ENCODE results near the gene BTNL3.
A peak's percentile ranks its signal among the peaks of the same experiment; 100 is the strongest.

Gene BTNL3

DNA sequence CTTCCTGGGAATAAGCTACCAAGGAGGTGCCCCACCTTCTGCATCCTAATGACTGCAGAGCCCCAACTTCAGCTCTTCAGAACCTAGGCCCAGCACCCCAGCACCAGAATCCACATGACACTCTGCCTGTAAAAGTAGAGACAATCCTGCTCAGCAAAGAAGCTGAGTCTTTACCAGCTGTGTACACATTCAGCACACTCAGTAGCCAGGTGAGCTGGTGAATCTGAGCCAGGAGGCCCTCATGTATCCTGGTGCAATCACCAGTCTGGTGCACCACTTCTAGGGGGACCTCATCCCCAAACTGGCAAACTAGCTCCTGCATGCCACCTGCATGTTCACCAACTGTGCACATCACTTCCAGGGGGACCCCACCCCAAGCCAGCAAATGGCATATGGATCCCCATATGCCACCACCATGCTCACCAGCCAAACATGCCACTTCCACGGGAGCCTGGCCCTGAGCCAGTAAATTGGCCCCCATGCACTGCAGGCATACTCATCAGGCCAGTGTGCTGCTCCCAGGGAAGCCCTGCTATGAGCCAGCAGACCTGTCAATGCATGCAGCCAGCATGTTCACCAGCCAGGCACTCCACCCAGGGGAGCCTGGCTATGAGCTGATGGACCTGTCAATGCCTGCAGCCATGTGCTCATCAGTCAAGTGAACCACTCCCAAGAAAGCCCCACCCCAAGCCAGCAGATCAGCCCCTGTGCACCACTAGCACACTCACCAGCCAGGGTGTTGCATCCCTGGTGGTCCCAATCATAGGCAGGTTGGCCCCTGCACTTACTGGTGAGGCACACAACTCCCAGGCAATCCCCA, 35.8 kb downstream of the BTNL3 start:
- H3K9me3 ChIP-seq (ENCODE audit: control insufficient read depth, insufficient read depth, low read length) = peaks cover 37% of the 10 kb centered on the region
- no peak overlapping the region for H3K4me3 ChIP-seq (ENCODE audit: low read depth, low read length)
- H3K36me3 ChIP-seq (ENCODE audit: control insufficient read depth, insufficient read depth, low read length) = no peaks in the 10 kb centered on the region
- H3K27ac ChIP-seq (ENCODE audit: low read depth, low read length) = no peak overlapping the region
- H3K27me3 ChIP-seq (ENCODE audit: control insufficient read depth, insufficient read depth, low read length) = no peaks in the 10 kb centered on the region
- H3K9ac ChIP-seq (ENCODE audit: low read depth, low read length) = no peak overlapping the region
- H3K4me1 ChIP-seq (ENCODE audit: control insufficient read depth, insufficient read depth, low read length) = no peaks in the 10 kb centered on the region

GRCh38 chr5:181027452-181028031, 38.9 kb downstream of the BTNL3 start:
- Histone ChIP-seq H3K9me3 (ENCODE audit: control insufficient read depth, insufficient read depth, low read length) (peaks cover 15% of the 10 kb centered on the region; the same call in 1 of the 2 replicates), H3K4me3 (ENCODE audit: low read depth, low read length) (peak overlapping the region; percentile 48; the same call in 1 of the 2 replicates), H3K36me3 (ENCODE audit: control insufficient read depth, insufficient read depth, low read length) (no peaks in the 10 kb centered on the region), H3K9ac (ENCODE audit: low read depth, low read length) (no peak overlapping the region), H3K27ac (ENCODE audit: low read depth, low read length) (no peak overlapping the region), H3K4me1 (ENCODE audit: control insufficient read depth, insufficient read depth, low read length) (no peaks in the 10 kb centered on the region), H3K27me3 (ENCODE audit: control insufficient read depth, insufficient read depth, low read length) (no peaks in the 10 kb centered on the region)

DNA sequence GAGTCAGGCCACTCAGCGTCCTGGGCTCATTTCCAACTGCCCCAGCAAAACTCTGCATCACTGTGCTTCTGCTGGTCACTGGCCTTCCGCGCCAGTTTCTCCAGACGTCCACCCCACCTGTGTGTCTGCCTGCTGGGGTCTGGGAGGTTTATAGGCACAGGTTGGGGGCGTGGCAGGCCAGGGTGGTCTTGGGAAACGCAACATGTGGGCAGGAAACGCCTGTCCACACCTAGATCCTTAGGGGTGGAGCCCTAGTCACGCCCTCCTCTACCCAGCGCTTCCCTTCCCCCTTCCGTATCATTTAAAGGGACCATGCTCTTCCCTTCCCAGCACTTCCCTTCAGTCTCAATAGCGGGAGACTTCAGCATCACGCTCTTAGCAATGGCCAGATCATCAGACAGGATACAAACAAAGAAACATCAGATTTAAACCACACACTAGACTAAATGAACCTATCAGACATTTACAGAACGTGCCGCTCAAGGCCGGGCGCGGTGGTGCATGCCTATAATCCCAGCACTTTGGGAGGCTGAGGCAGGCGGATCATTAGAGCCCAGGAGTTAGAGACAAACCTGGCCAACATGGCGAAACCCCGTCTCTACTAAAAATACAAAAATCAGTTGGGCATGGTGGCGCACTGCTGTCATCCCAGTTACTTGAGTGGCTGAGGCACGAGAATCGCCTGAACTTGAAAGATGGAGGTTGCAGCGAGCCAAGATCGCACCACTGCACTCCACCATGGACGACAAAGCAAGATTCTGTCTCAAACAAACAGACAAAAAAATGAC, 39.6 kb downstream of the BTNL3 start:
- Histone ChIP-seq H3K9me3 (ENCODE audit: control insufficient read depth, insufficient read depth, low read length) (peaks cover 8% of the 10 kb centered on the region; the same call in 1 of the 2 replicates), H3K9ac (ENCODE audit: low read depth, low read length) (no peak overlapping the region), H3K4me3 (ENCODE audit: low read depth, low read length) (peak overlapping the region; percentile 48), H3K27ac (ENCODE audit: low read depth, low read length) (no peak overlapping the region), H3K4me1 (ENCODE audit: control insufficient read depth, insufficient read depth, low read length) (no peaks in the 10 kb centered on the region), H3K27me3 (ENCODE audit: control insufficient read depth, insufficient read depth, low read length) (no peaks in the 10 kb centered on the region), H3K36me3 (ENCODE audit: control insufficient read depth, insufficient read depth, low read length) (no peaks in the 10 kb centered on the region)

GRCh38 chr5:181031716-181032115, 43.1 kb downstream of the BTNL3 start:
- H3K4me3 ChIP-seq (ENCODE audit: low read depth, low read length) = no peak overlapping the region
- H3K27me3 ChIP-seq (ENCODE audit: control insufficient read depth, insufficient read depth, low read length) = no peaks in the 10 kb centered on the region
- no peaks in the 10 kb centered on the region for H3K4me1 ChIP-seq (ENCODE audit: control insufficient read depth, insufficient read depth, low read length)
- H3K36me3 ChIP-seq (ENCODE audit: control insufficient read depth, insufficient read depth, low read length) = no peaks in the 10 kb centered on the region
- no peak overlapping the region for H3K9ac ChIP-seq (ENCODE audit: low read depth, low read length)
- H3K9me3 ChIP-seq (ENCODE audit: control insufficient read depth, insufficient read depth, low read length) = peaks cover 6% of the 10 kb centered on the region; the same call in 1 of the 2 replicates
- no peak overlapping the region for H3K27ac ChIP-seq (ENCODE audit: low read depth, low read length)

GRCh38 chr5:181035991-181036815, 47.6 kb downstream of the BTNL3 start:
- Histone ChIP-seq H3K9ac (ENCODE audit: low read depth, low read length) (no peak overlapping the region), H3K4me1 (ENCODE audit: control insufficient read depth, insufficient read depth, low read length) (no peaks in the 10 kb centered on the region), H3K27me3 (ENCODE audit: control insufficient read depth, insufficient read depth, low read length) (no peaks in the 10 kb centered on the region), H3K4me3 (ENCODE audit: low read depth, low read length) (no peak overlapping the region), H3K9me3 (ENCODE audit: control insufficient read depth, insufficient read depth, low read length) (peaks cover 7% of the 10 kb centered on the region; the same call in 1 of the 2 replicates), H3K27ac (ENCODE audit: low read depth, low read length) (no peak overlapping the region), H3K36me3 (ENCODE audit: control insufficient read depth, insufficient read depth, low read length) (no peaks in the 10 kb centered on the region)

DNA sequence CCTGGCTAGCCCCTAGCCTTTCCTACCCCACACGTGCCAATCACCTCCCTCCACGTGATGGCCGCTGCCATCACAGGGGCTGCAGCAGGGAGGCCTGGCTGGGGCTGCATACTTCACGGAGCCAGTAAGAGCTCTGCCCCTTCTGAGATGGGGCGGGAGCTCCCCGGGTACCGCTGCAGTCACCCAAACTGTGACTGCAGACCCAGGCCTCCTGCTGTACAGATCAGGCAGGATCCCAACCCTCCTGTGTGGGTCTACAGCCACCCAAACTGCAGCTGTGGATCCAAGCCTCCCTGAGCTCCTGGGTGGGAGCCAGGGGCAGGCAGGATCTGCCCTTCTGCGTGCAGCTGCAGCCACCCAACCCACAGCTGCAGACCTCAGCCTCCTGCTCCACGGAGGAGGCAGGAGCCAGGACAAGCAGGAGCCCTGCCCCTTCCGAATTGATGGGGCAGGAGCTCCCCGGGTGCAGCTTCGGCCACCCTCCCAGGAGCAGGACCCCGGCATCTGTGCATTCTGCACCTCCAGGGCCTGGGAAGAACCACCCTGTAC, 48.2 kb downstream of the BTNL3 start:
- H3K27me3 ChIP-seq (ENCODE audit: control insufficient read depth, insufficient read depth, low read length) = no peaks in the 10 kb centered on the region
- no peak overlapping the region for H3K9ac ChIP-seq (ENCODE audit: low read depth, low read length)
- no peak overlapping the region for H3K4me3 ChIP-seq (ENCODE audit: low read depth, low read length)
- no peaks in the 10 kb centered on the region for H3K36me3 ChIP-seq (ENCODE audit: control insufficient read depth, insufficient read depth, low read length)
- peaks cover 7% of the 10 kb centered on the region; the same call in 1 of the 2 replicates for H3K9me3 ChIP-seq (ENCODE audit: control insufficient read depth, insufficient read depth, low read length)
- H3K4me1 ChIP-seq (ENCODE audit: control insufficient read depth, insufficient read depth, low read length) = no peaks in the 10 kb centered on the region
- no peak overlapping the region for H3K27ac ChIP-seq (ENCODE audit: low read depth, low read length)

DNA sequence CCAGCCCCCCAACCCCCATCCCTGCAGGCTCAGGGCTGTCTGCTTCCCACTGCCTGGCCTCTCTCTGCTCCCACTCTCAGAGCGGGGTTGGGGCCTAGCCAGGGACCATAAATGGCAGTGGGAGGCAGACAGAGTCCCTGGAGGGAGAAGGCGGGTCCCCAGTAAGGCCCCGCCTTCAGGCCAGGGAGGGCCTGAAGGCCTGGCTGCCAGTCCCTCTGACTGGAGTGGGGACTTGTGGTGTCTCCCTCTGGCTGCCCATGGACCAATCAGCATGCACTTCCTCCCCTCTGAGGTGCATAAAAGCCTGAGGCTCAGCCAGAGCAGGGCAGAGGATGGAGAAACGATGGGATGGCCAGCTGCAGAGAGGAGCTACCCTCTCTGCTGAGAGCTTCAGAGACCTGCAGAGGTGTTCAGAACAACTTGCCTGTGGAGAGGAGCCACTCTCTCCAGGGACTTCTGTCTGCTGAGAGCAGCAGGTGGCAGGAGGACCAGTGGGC, 48.8 kb downstream of the BTNL3 start:
- no peak overlapping the region for H3K27ac ChIP-seq (ENCODE audit: low read depth, low read length)
- peaks cover 7% of the 10 kb centered on the region; the same call in 1 of the 2 replicates for H3K9me3 ChIP-seq (ENCODE audit: control insufficient read depth, insufficient read depth, low read length)
- H3K9ac ChIP-seq (ENCODE audit: low read depth, low read length) = no peak overlapping the region
- H3K4me3 ChIP-seq (ENCODE audit: low read depth, low read length) = no peak overlapping the region
- H3K27me3 ChIP-seq (ENCODE audit: control insufficient read depth, insufficient read depth, low read length) = no peaks in the 10 kb centered on the region
- no peaks in the 10 kb centered on the region for H3K4me1 ChIP-seq (ENCODE audit: control insufficient read depth, insufficient read depth, low read length)
- H3K36me3 ChIP-seq (ENCODE audit: control insufficient read depth, insufficient read depth, low read length) = no peaks in the 10 kb centered on the region

GRCh38 chr5:181039471-181039870, 50.8 kb downstream of the BTNL3 start:
- Histone ChIP-seq H3K4me1 (ENCODE audit: control insufficient read depth, insufficient read depth, low read length) (no peaks in the 10 kb centered on the region), H3K27me3 (ENCODE audit: control insufficient read depth, insufficient read depth, low read length) (no peaks in the 10 kb centered on the region), H3K9ac (ENCODE audit: low read depth, low read length) (no peak overlapping the region)

GRCh38 chr5:181039931-181040630, 51.4 kb downstream of the BTNL3 start, which contains the start of gene BTNL9:
BTNL9 (plus strand) TSS chr5:181040266; CDS start chr5:181045490, 5,224 bp downstream.
- no peaks in the 10 kb centered on the region for H3K36me3 ChIP-seq (ENCODE audit: control insufficient read depth, insufficient read depth, low read length)
- no peaks in the 10 kb centered on the region for H3K4me1 ChIP-seq (ENCODE audit: control insufficient read depth, insufficient read depth, low read length)
- no peaks in the 10 kb centered on the region for H3K27me3 ChIP-seq (ENCODE audit: control insufficient read depth, insufficient read depth, low read length)
- H3K4me3 ChIP-seq (ENCODE audit: low read depth, low read length) = no peak within 1 kb of the TSS
- H3K27ac ChIP-seq (ENCODE audit: low read depth, low read length) = no peak within 1 kb of the TSS
- peaks cover 14% of the 10 kb centered on the region; the same call in 1 of the 2 replicates for H3K9me3 ChIP-seq (ENCODE audit: control insufficient read depth, insufficient read depth, low read length)
- H3K9ac ChIP-seq (ENCODE audit: low read depth, low read length) = no peak within 1 kb of the TSS

More at GRCh38 chr5:181039471-181039870, 50.8 kb downstream of the BTNL3 start:
- H3K36me3 ChIP-seq (ENCODE audit: control insufficient read depth, insufficient read depth, low read length) = no peaks in the 10 kb centered on the region
- H3K27ac ChIP-seq (ENCODE audit: low read depth, low read length) = no peak overlapping the region
- H3K4me3 ChIP-seq (ENCODE audit: low read depth, low read length) = no peak overlapping the region
- H3K9me3 ChIP-seq (ENCODE audit: control insufficient read depth, insufficient read depth, low read length) = peaks cover 14% of the 10 kb centered on the region; the same call in 1 of the 2 replicates

Data from HUES48 (cell line).